Activated T-helper 2 cell treated with anti-CD3 and anti-CD28 coated beads, Interferon-gamma antibody, Interleukin-2, Interleukin-4, amounts not matched to agents 10 μg/mL and 5 μg/mL and 100 μg/mL, durations not matched to agents 14 hours and 24 hours and 36 hours (primary cell): Measurements from ENCODE around the gene ELK3. TPM values are rescaled to one million over a fixed set of nuclear protein-coding genes. Genes with fewer than 3 reads are reported as not detected.

Experiments
- total RNA-seq: library from RNA; stranded (reverse); gene quantifications from 2 replicates; pipeline ENCODE4 v1.2.3, GENCODE V29; 2022

The ELK3 gene
- total RNA-seq, 1 donor from 2014 or later: 39.7 TPM

Other genes with a start within 250 kb of the ELK3 start
- 0.30 and 0.57 TPM in 2 replicates for gene HAL, start 198.0 kb upstream of the ELK3 start, total RNA-seq
- gene LTA4H, start 158.8 kb upstream of the ELK3 start, total RNA-seq: 63.6 and 65.2 TPM in 2 replicates
- gene CDK17, start 206.1 kb downstream of the ELK3 start, total RNA-seq: 34.7 and 37.6 TPM in 2 replicates